ENCODE measurements around the gene HSH2D. TPM values are rescaled to one million over a fixed set of nuclear protein-coding genes. Genes with fewer than 3 reads are reported as not detected.

Gene HSH2D
- total and polyA plus RNA-seq, 10 of the 15 experiments (the other 5 are each of a cell fraction or from before 2014, with no cell fraction given) = 22.0 to 145 (median 89.3) TPM

DNA sequence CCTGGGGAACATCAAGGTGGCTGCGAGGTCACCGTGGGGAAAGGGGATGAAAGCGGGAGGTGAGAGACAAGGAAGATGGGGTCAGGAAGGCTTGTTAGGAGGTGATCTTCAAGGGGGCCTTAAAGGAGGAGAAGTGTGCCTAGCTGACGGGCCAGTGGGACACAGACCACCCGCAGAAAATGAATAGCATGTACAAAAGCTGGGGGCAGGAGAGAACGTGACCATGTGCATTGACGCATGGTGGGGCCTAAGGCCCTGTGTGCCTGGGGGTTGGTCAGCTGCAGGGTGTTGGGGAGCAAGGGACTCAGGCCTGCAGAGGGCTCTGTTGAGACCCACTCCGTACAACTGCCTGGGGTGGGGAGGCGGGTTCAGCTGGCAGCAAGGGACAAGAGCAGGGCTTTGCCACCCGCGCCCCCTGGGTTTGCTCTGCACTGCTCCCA is 25.9 kb upstream of the HSH2D start (continued):
- peak; percentile 71; the same call in 1 of the 2 replicates for TF ChIP-seq YY1 (IDR thresholded peaks at IDR 0.05; ENCODE audit: low read depth, low read length)
- TF ChIP-seq, protein P1, sequence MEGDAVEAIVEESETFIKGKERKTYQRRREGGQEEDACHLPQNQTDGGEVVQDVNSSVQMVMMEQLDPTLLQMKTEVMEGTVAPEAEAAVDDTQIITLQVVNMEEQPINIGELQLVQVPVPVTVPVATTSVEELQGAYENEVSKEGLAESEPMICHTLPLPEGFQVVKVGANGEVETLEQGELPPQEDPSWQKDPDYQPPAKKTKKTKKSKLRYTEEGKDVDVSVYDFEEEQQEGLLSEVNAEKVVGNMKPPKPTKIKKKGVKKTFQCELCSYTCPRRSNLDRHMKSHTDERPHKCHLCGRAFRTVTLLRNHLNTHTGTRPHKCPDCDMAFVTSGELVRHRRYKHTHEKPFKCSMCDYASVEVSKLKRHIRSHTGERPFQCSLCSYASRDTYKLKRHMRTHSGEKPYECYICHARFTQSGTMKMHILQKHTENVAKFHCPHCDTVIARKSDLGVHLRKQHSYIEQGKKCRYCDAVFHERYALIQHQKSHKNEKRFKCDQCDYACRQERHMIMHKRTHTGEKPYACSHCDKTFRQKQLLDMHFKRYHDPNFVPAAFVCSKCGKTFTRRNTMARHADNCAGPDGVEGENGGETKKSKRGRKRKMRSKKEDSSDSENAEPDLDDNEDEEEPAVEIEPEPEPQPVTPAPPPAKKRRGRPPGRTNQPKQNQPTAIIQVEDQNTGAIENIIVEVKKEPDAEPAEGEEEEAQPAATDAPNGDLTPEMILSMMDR (IDR thresholded peaks at IDR 0.05 in 2 of 3, conservative IDR thresholded peaks at IDR 0.05 in 1 of 3; ENCODE audit: control insufficient read depth in 2 of 3, extremely low read depth in 1 of 3, insufficient read depth in 1 of 3, low read depth in 3 of 3, low read length in 3 of 3) = peak; percentile 61 to 74 (median 61)
- TF ChIP-seq PAX5 (IDR thresholded peaks at IDR 0.05; ENCODE audit: borderline replicate concordance, low read depth, low read length) = peak; percentile 68; the same call in 1 of the 2 replicates
- no peak for TF ChIP-seq EZH2 (IDR thresholded peaks at IDR 0.05; ENCODE audit: borderline replicate concordance, control insufficient read depth, low read depth, low read length)
- TF ChIP-seq, protein P2, sequence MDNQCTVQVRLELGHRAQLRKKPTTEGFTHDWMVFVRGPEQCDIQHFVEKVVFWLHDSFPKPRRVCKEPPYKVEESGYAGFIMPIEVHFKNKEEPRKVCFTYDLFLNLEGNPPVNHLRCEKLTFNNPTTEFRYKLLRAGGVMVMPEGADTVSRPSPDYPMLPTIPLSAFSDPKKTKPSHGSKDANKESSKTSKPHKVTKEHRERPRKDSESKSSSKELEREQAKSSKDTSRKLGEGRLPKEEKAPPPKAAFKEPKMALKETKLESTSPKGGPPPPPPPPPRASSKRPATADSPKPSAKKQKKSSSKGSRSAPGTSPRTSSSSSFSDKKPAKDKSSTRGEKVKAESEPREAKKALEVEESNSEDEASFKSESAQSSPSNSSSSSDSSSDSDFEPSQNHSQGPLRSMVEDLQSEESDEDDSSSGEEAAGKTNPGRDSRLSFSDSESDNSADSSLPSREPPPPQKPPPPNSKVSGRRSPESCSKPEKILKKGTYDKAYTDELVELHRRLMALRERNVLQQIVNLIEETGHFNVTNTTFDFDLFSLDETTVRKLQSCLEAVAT (IDR thresholded peaks at IDR 0.05) = peak; percentile 60; the same call in 1 of the 2 replicates
- no peak for TF ChIP-seq BRCA1 (IDR thresholded peaks at IDR 0.05; ENCODE audit: low read depth, low read length)
- TF ChIP-seq GATAD2B (conservative IDR thresholded peaks at IDR 0.05; ENCODE audit: low read depth) = peak; percentile 27
- 0 out of 2 replicates have a peak, but pooled peaks have one; percentile 48 for TF ChIP-seq POLR2A (IDR thresholded peaks at IDR 0.05; ENCODE audit: low read depth, low read length)
- TF ChIP-seq BHLHE40 (IDR thresholded peaks at IDR 0.05; ENCODE audit: borderline replicate concordance in 1 of 2, low read depth in 2 of 2, low read length in 1 of 2) = peak; percentile 92 to 95
- peak; percentile 66 for TF ChIP-seq POLR2AphosphoS5 (IDR thresholded peaks at IDR 0.05; ENCODE audit: low read length)
- peak; percentile 59; the same call in 1 of the 2 replicates for TF ChIP-seq IRF4 (IDR thresholded peaks at IDR 0.05; ENCODE audit: low read depth, low read length)
